HTERT RPE-1 (cell line): ENCODE data around the gene EDAR.

ENCODE experiments used
- in situ Hi-C: fragments of 300-500 bp; cut with MboI; formaldehyde crosslinking; loops from 4 replicates; pipeline ENCODE4 v1.14.3; 2020; ENCODE audit warnings: low sequenced_read_pairs

EDAR gene

GRCh38 chr2:108911807-108912628, 77.0 kb downstream of the EDAR start:
- in situ Hi-C loops: no loop called here

- in situ Hi-C loops: no loop called here
Measured at GRCh38 chr2:108911401-108911800, 77.6 kb downstream of the EDAR start.

GRCh38 chr2:108910541-108911396, 78.3 kb downstream of the EDAR start:
- in situ Hi-C loops: no loop called here

GRCh38 chr2:108910011-108910431, 79.0 kb downstream of the EDAR start:
- in situ Hi-C loops: no loop called here

- in situ Hi-C loops: no loop called here
Measured at GRCh38 chr2:108909275-108909823, 79.7 kb downstream of the EDAR start.

GRCh38 chr2:108908713-108909070, 80.3 kb downstream of the EDAR start:
- in situ Hi-C loops: no loop called here

GRCh38 chr2:108907822-108908712, 81.0 kb downstream of the EDAR start:
- in situ Hi-C loops: no loop called here

GRCh38 chr2:108906403-108907077, 82.5 kb downstream of the EDAR start:
- in situ Hi-C loops: no loop called here

- in situ Hi-C loops: no loop called here
Measured at GRCh38 chr2:108905906-108906305, 83.1 kb downstream of the EDAR start.

GRCh38 chr2:108905176-108905575, 83.8 kb downstream of the EDAR start:
- in situ Hi-C loops: no loop called here

- in situ Hi-C loops: no loop called here
Measured at GRCh38 chr2:108904680-108905079, 84.3 kb downstream of the EDAR start.

GRCh38 chr2:108898315-108899082, 90.5 kb downstream of the EDAR start:
- in situ Hi-C loops: no loop called here

GRCh38 chr2:108896741-108897140, 92.3 kb downstream of the EDAR start:
- in situ Hi-C loops: no loop called here

- in situ Hi-C loops: no loop called here
Measured at GRCh38 chr2:108895188-108895587, 93.8 kb downstream of the EDAR start.

GRCh38 chr2:108894766-108895165, 94.3 kb downstream of the EDAR start:
- in situ Hi-C loops: no loop called here

- in situ Hi-C loops: no loop called here
Measured at GRCh38 chr2:108893277-108893676, 95.7 kb downstream of the EDAR start.

- in situ Hi-C loops: no loop called here
Measured at GRCh38 chr2:108889907-108890306, 99.1 kb downstream of the EDAR start.

- in situ Hi-C loops: no loop called here
Measured at GRCh38 chr2:108884619-108885018, 104.4 kb downstream of the EDAR start.

- in situ Hi-C loops: no loop called here
Measured at GRCh38 chr2:108878276-108878675, 110.7 kb downstream of the EDAR start.
